ENCODE results near the gene ERC2. TPM values are rescaled to one million over a fixed set of nuclear protein-coding genes. Genes with fewer than 3 reads are reported as not detected.

ERC2 gene
- total RNA-seq, 4 donors from 2014 or later, result 0.81 to 2.9 (median 1.6) TPM

- H3K9me3 ChIP-seq, result no peaks in the 10 kb centered on the region
- H3K36me3 ChIP-seq, result no peaks in the 10 kb centered on the region
- H3K4me3 ChIP-seq, result no peak overlapping the region
- H3K27me3 ChIP-seq, result peaks cover under 1% of the 10 kb centered on the region
- no peaks in the 10 kb centered on the region for H3K4me1 ChIP-seq
- ATAC-seq, result no peak
- TF ChIP-seq EP300 (IDR thresholded peaks at IDR 0.05), result no peak
- no peak for TF ChIP-seq POLR2A (IDR thresholded peaks at IDR 0.05)
- TF ChIP-seq, protein P1, sequence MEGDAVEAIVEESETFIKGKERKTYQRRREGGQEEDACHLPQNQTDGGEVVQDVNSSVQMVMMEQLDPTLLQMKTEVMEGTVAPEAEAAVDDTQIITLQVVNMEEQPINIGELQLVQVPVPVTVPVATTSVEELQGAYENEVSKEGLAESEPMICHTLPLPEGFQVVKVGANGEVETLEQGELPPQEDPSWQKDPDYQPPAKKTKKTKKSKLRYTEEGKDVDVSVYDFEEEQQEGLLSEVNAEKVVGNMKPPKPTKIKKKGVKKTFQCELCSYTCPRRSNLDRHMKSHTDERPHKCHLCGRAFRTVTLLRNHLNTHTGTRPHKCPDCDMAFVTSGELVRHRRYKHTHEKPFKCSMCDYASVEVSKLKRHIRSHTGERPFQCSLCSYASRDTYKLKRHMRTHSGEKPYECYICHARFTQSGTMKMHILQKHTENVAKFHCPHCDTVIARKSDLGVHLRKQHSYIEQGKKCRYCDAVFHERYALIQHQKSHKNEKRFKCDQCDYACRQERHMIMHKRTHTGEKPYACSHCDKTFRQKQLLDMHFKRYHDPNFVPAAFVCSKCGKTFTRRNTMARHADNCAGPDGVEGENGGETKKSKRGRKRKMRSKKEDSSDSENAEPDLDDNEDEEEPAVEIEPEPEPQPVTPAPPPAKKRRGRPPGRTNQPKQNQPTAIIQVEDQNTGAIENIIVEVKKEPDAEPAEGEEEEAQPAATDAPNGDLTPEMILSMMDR (IDR thresholded peaks at IDR 0.05), result no peak
- no peak for TF ChIP-seq POLR2AphosphoS5 (IDR thresholded peaks at IDR 0.05)
- WGBS, 2 donors (ENCODE audit: low coverage in 1 of 2), result 77 to 94% methylated on average over 3 to 4 of the region's 4 CpGs
- no peak overlapping the region for H3K27ac ChIP-seq
Observed at GRCh38 chr3:56288258-56288657, 180.0 kb downstream of the ERC2 start.

DNA sequence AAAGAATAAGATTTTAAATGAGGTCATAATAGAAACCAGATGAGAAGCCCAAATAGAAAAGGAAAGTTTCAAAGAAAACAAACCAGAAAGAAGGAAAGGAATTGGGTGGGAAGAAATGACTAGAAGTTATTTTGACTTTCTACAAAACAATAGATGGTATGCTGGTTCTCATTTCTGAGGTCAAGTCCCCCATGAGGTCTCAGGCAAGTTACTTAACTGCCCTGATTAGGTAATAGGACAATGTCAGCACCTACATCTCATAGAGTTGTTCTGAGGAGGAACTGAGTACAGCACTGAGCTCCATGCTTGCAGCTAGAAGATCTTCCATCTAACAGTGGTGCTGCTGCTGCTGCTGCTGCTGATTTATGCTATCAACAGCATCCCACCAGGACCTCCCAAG lies 185.9 kb downstream of the ERC2 start:
- H3K27ac ChIP-seq, result no peak overlapping the region
- TF ChIP-seq, protein P1 (IDR thresholded peaks at IDR 0.05), result no peak
- TF ChIP-seq EP300 (IDR thresholded peaks at IDR 0.05) (no peak), POLR2AphosphoS5 (IDR thresholded peaks at IDR 0.05) (no peak), POLR2A (IDR thresholded peaks at IDR 0.05) (no peak)
- H3K36me3 ChIP-seq, result no peaks in the 10 kb centered on the region
- no peaks in the 10 kb centered on the region for H3K4me1 ChIP-seq
- no peak overlapping the region for H3K4me3 ChIP-seq
- H3K9me3 ChIP-seq, result no peaks in the 10 kb centered on the region
- no peak for ATAC-seq
- peaks cover 3% of the 10 kb centered on the region for H3K27me3 ChIP-seq

DNA sequence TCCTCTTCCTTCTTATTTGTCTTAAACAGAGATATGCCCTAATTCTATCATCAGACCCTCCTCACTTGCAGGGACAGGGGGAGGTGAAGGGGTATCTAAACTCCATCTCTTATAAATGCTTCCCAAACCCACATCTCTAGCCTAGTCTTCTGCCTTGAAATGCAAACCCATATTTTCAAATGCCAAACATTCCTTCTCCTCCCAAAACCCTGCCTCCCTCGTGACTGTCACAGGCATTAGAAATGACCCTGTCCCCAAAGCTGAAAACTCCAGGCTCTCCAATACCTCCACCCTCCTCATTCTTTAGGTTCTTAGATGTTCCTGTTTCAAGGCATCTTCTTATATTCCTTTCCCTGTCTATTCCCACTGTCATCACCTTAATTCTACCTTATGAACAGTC lies 191.0 kb downstream of the ERC2 start:
- no peak overlapping the region for H3K27ac ChIP-seq
- no peaks in the 10 kb centered on the region for H3K9me3 ChIP-seq
- TF ChIP-seq EP300 (IDR thresholded peaks at IDR 0.05) (no peak), POLR2AphosphoS5 (IDR thresholded peaks at IDR 0.05) (no peak), POLR2A (IDR thresholded peaks at IDR 0.05) (no peak)
- TF ChIP-seq, protein P1 (IDR thresholded peaks at IDR 0.05), result no peak
- ATAC-seq, result no peak
- no peak overlapping the region for H3K4me3 ChIP-seq
- WGBS, 2 donors (ENCODE audit: low coverage in 1 of 2), result 50 to 78% methylated on average over 1 of the region's 1 CpG
- H3K4me1 ChIP-seq, result peaks cover 0 to 5% (median 0%) of the 10 kb centered on the region in 3 donors
- no peaks in the 10 kb centered on the region for H3K36me3 ChIP-seq
- no peaks in the 10 kb centered on the region for H3K27me3 ChIP-seq

GRCh38 chr3:56275120-56275519 lies 193.1 kb downstream of the ERC2 start:
- Histone ChIP-seq H3K9me3 (no peaks in the 10 kb centered on the region), H3K36me3 (no peaks in the 10 kb centered on the region), H3K27me3 (no peaks in the 10 kb centered on the region), H3K27ac (no peak overlapping the region), H3K4me1 (peaks cover 0 to 5% (median 0%) of the 10 kb centered on the region in 3 donors), H3K4me3 (no peak overlapping the region)
- 40 to 59% methylated on average over 1 to 2 of the region's 2 CpGs for WGBS, 2 donors (ENCODE audit: low coverage in 1 of 2)
- TF ChIP-seq POLR2AphosphoS5 (IDR thresholded peaks at IDR 0.05), result no peak
- ATAC-seq, result no peak

GRCh38 chr3:56269755-56270535 lies 198.3 kb downstream of the ERC2 start:
- no peak for ATAC-seq
- Histone ChIP-seq H3K27ac (no peak overlapping the region), H3K4me1 (peaks cover 0 to 4% (median 0%) of the 10 kb centered on the region in 3 donors), H3K9me3 (no peaks in the 10 kb centered on the region), H3K27me3 (no peaks in the 10 kb centered on the region), H3K36me3 (no peaks in the 10 kb centered on the region), H3K4me3 (no peak overlapping the region)
- TF ChIP-seq POLR2A (IDR thresholded peaks at IDR 0.05) (no peak), EP300 (IDR thresholded peaks at IDR 0.05) (no peak), POLR2AphosphoS5 (IDR thresholded peaks at IDR 0.05) (no peak)
- TF ChIP-seq, protein P1 (IDR thresholded peaks at IDR 0.05), result no peak
- 36 to 63% methylated on average over 4 of the region's 4 CpGs for WGBS, 2 donors (ENCODE audit: low coverage in 1 of 2)
